ENCODE measurements around the gene LPAR3. TPM values are rescaled to one million over a fixed set of nuclear protein-coding genes. Genes with fewer than 3 reads are reported as not detected.

LPAR3 gene
- total and polyA plus RNA-seq, 7 experiments from 2014 or later, result 0.29 to 1.1 (median 0.97) TPM

DNA sequence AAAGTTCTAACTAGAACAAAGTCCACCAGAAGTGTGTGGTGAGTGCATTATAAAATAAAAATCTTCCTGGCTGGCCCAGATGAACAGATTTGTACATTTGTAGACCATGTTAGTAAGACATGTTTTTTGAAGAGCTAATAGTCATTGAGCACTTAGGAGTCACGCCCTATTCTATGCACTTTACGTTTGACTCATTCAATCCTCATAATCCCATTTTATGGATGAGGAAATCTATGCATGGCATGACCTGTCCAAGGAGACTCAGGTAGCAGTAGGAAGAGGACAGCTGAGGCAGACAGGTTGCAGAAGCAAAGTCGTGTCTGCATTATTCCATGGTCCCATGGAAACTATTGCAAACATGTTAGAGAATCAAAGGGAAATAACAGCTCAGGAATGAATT, 30.3 kb upstream of the LPAR3 start:
- no peaks in the 10 kb centered on the region for H3K9me3 Mint-ChIP-seq
- no peak for DNase-seq
- H3K27ac Mint-ChIP-seq, result no peak overlapping the region
- H3K4me1 ChIP-seq (ENCODE audit: control insufficient read depth in 2 of 2, insufficient read depth in 2 of 2, low read length in 2 of 2), result no peaks in the 10 kb centered on the region
- no peak for ATAC-seq
- H3K27me3 ChIP-seq (ENCODE audit: control insufficient read depth in 2 of 2, insufficient read depth in 2 of 2, low read length in 2 of 2), result no peaks in the 10 kb centered on the region
- no peaks in the 10 kb centered on the region for H3K36me3 ChIP-seq (ENCODE audit: control insufficient read depth in 2 of 3, insufficient read depth in 3 of 3, low read length in 3 of 3)
- no peak overlapping the region for H3K4me3 Mint-ChIP-seq
- peaks cover 0 to 10% (median 2%) of the 10 kb centered on the region in 5 donors for H3K27me3 Mint-ChIP-seq
- H3K27ac ChIP-seq (ENCODE audit: low read depth, low read length), result no peak overlapping the region
- H3K4me1 Mint-ChIP-seq, result no peaks in the 10 kb centered on the region
- ChIA-PET CTCF (interaction anchor here (0.6 to 2.7 kb wide), 3 partner anchors 11 to 318 kb away, joined by 3 to 13 read pairs (median 3); no protein-coding TSS in a partner anchor), POLR2A (no interaction called here)
- intact Hi-C loops (cut with micrococcal nuclease), result no loop called here
- H3K36me3 Mint-ChIP-seq, result peaks cover 0 to 5% (median 0%) of the 10 kb centered on the region in 5 donors
- no peak overlapping the region for H3K4me3 ChIP-seq (ENCODE audit: low read length)
- no peaks in the 10 kb centered on the region for H3K9me3 ChIP-seq (ENCODE audit: control insufficient read depth in 2 of 3, low read length in 3 of 3)

DNA sequence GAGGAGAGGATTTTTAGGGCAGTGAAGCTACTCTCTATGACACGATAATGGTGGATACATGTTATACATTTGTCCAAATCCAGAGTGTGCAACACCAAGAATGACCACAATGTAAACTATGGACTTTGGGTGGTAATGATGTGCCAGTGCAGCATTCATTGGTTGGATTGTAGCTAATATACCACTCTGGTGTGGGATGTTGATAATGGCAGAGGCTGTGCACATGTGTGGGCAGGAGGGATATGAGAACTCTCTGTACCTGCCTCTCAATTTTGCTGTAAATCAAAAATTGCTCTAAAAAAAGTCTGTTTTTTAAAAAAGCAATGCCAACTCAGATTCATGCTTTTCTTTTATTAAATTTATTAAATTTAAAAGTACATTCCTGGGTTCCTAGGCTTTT, 27.2 kb upstream of the LPAR3 start:
- POLR2A ChIA-PET, result no interaction called here
- Histone ChIP-seq H3K9me3 (ENCODE audit: control insufficient read depth in 2 of 3, low read length in 3 of 3) (no peaks in the 10 kb centered on the region), H3K27me3 (ENCODE audit: control insufficient read depth in 2 of 2, insufficient read depth in 2 of 2, low read length in 2 of 2) (no peaks in the 10 kb centered on the region), H3K36me3 (ENCODE audit: control insufficient read depth in 2 of 3, insufficient read depth in 3 of 3, low read length in 3 of 3) (no peaks in the 10 kb centered on the region), H3K4me1 (ENCODE audit: control insufficient read depth in 2 of 2, insufficient read depth in 2 of 2, low read length in 2 of 2) (no peaks in the 10 kb centered on the region), H3K4me3 (ENCODE audit: low read length) (no peak overlapping the region), H3K27ac (ENCODE audit: low read depth, low read length) (no peak overlapping the region)
- ATAC-seq, result no peak
- Mint-ChIP-seq H3K4me1 (peaks cover 0 to 2% (median 0%) of the 10 kb centered on the region in 7 donors), H3K36me3 (no peaks in the 10 kb centered on the region), H3K9me3 (no peaks in the 10 kb centered on the region), H3K27me3 (peaks cover 0 to 18% (median 5%) of the 10 kb centered on the region in 5 donors), H3K27ac (no peak overlapping the region), H3K4me3 (no peak overlapping the region)
- intact Hi-C loops (cut with micrococcal nuclease), result no loop called here
- no peak for DNase-seq
- CTCF ChIA-PET, result no interaction called here

DNA sequence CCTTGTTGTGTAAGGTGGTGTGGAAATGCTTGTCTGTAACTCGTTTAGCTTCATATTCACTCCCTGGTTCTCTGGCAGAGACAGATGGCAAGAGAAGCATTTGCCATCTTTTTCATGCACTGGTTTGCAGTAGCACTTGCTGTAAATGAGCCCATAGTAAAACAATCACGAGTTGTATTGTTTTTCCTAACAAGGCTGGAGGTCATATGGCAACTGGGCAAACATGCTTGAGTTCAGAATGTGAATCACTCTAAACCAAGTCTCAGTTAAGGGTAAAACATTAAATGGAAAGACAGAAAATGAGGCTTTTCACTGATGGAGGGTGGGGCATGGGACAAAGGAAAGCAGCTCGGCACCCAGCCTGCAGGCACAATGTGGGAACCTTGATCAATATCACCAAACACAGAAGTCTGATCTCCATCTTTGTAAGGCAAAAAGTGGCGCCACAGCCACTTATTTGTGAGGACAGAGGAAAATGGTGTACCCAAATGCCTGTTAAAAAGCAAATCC, 26.5 kb upstream of the LPAR3 start:
- no peaks in the 10 kb centered on the region for H3K9me3 ChIP-seq (ENCODE audit: control insufficient read depth in 2 of 3, low read length in 3 of 3)
- intact Hi-C loops (cut with micrococcal nuclease), result no loop called here
- DNase-seq (no peak), ATAC-seq (no peak)
- Mint-ChIP-seq H3K36me3 (no peaks in the 10 kb centered on the region), H3K4me1 (peaks cover 0 to 2% (median 0%) of the 10 kb centered on the region in 7 donors), H3K4me3 (no peak overlapping the region), H3K27me3 (peaks cover 0 to 18% (median 5%) of the 10 kb centered on the region in 5 donors), H3K9me3 (no peaks in the 10 kb centered on the region), H3K27ac (no peak overlapping the region)
- no peak overlapping the region for H3K27ac ChIP-seq (ENCODE audit: low read depth, low read length)
- no peaks in the 10 kb centered on the region for H3K27me3 ChIP-seq (ENCODE audit: control insufficient read depth in 2 of 2, insufficient read depth in 2 of 2, low read length in 2 of 2)
- no peaks in the 10 kb centered on the region for H3K36me3 ChIP-seq (ENCODE audit: control insufficient read depth in 2 of 3, insufficient read depth in 3 of 3, low read length in 3 of 3)
- ChIA-PET CTCF (no interaction called here), POLR2A (no interaction called here)
- no peaks in the 10 kb centered on the region for H3K4me1 ChIP-seq (ENCODE audit: control insufficient read depth in 2 of 2, insufficient read depth in 2 of 2, low read length in 2 of 2)
- H3K4me3 ChIP-seq (ENCODE audit: low read length), result no peak overlapping the region

DNA sequence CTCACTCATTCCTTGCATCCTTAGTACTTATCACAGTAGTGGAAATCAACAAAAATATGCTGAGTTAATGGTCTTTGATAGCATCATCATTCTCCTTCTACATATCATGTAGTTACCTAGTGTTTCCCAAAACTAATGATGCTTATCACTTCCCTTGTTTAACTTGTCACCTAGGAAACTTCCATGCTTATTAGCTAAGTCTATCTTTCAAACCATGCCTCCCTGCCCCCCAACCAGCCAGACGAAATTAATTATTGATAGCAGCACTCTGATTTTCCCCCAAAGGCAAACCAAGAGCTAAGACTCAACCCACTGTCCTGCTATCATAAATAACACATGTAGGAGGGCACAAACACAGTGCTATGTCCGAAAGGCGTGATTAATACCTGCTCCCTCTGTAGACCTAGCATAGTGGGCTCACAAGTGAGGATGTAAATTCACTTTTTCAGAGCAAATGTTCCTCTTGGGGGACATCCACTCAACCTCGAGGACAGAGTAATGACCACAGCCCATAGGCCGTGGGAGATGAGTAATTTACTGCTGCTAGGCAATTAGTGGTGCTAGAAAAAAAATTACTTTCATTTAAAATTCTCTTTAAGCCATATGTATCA, 25.8 kb upstream of the LPAR3 start:
- H3K36me3 Mint-ChIP-seq, result no peaks in the 10 kb centered on the region
- H3K27me3 Mint-ChIP-seq, result peaks cover 0 to 18% (median 5%) of the 10 kb centered on the region in 5 donors
- DNase-seq, result no peak
- POLR2A ChIA-PET, result no interaction called here
- peaks cover 0 to 2% (median 0%) of the 10 kb centered on the region in 7 donors for H3K4me1 Mint-ChIP-seq
- no peaks in the 10 kb centered on the region for H3K9me3 Mint-ChIP-seq
- no peak overlapping the region for H3K4me3 Mint-ChIP-seq
- intact Hi-C loops (cut with micrococcal nuclease), result no loop called here
- H3K27ac Mint-ChIP-seq, result no peak overlapping the region
- H3K27ac ChIP-seq (ENCODE audit: low read depth, low read length), result no peak overlapping the region
- no peaks in the 10 kb centered on the region for H3K36me3 ChIP-seq (ENCODE audit: control insufficient read depth in 2 of 3, insufficient read depth in 3 of 3, low read length in 3 of 3)
- H3K4me1 ChIP-seq (ENCODE audit: control insufficient read depth in 2 of 2, insufficient read depth in 2 of 2, low read length in 2 of 2), result no peaks in the 10 kb centered on the region
- CTCF ChIA-PET, result no interaction called here
- no peak for ATAC-seq
- no peaks in the 10 kb centered on the region for H3K27me3 ChIP-seq (ENCODE audit: control insufficient read depth in 2 of 2, insufficient read depth in 2 of 2, low read length in 2 of 2)
- no peak overlapping the region for H3K4me3 ChIP-seq (ENCODE audit: low read length)
- H3K9me3 ChIP-seq (ENCODE audit: control insufficient read depth in 2 of 3, low read length in 3 of 3), result no peaks in the 10 kb centered on the region

DNA sequence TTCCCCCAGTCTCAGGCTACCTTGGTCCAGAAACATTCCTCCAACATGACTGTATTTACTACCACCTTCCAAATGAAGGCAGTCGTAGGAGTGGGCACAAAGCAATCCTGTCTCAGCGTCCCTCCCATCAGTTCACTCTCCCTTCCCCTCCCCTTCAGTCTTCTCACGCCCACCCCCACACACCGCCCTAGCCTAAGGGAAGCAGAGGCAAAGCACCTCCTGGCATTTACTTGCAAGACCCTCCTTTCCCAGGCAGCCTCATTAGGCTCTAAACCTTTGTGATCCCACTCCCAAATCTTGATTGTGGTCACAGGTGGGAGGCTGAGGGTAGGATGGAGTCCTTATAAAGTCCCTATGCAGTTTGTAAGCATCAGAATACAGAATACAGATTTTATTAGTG, 23.9 kb upstream of the LPAR3 start:
- no peaks in the 10 kb centered on the region for H3K4me1 ChIP-seq (ENCODE audit: control insufficient read depth in 2 of 2, insufficient read depth in 2 of 2, low read length in 2 of 2)
- no peak for ATAC-seq
- Mint-ChIP-seq H3K36me3 (no peaks in the 10 kb centered on the region), H3K27me3 (peaks cover 0 to 24% (median 5%) of the 10 kb centered on the region in 5 donors), H3K27ac (no peak overlapping the region), H3K9me3 (no peaks in the 10 kb centered on the region), H3K4me1 (peaks cover 0 to 2% (median 0%) of the 10 kb centered on the region in 7 donors), H3K4me3 (no peak overlapping the region)
- intact Hi-C loops (cut with micrococcal nuclease), result no loop called here
- no peaks in the 10 kb centered on the region for H3K9me3 ChIP-seq (ENCODE audit: control insufficient read depth in 2 of 3, low read length in 3 of 3)
- H3K36me3 ChIP-seq (ENCODE audit: control insufficient read depth in 2 of 3, insufficient read depth in 3 of 3, low read length in 3 of 3), result no peaks in the 10 kb centered on the region
- H3K27ac ChIP-seq (ENCODE audit: low read depth, low read length), result no peak overlapping the region
- no peak overlapping the region for H3K4me3 ChIP-seq (ENCODE audit: low read length)
- no peaks in the 10 kb centered on the region for H3K27me3 ChIP-seq (ENCODE audit: control insufficient read depth in 2 of 2, insufficient read depth in 2 of 2, low read length in 2 of 2)
- ChIA-PET CTCF (no interaction called here), POLR2A (no interaction called here)
- no peak for DNase-seq

DNA sequence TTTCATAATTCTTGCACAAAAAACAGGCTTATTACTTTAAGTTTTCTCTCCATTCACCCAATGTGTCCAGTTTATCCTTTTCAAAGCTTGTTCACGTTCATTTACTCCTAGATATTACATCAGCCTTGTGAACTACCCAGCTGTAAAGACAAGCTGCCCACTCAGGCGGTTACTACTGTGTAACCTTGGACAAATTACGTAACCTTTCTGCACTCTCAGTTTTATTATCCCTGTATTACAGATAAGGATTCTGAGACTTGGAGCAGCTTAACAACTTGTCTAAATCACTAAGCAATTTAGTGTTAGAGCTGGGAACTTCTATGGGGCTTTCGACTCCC, 20.5 kb upstream of the LPAR3 start:
- Histone ChIP-seq H3K27ac (ENCODE audit: low read depth, low read length) (no peak overlapping the region), H3K27me3 (ENCODE audit: control insufficient read depth in 2 of 2, insufficient read depth in 2 of 2, low read length in 2 of 2) (no peaks in the 10 kb centered on the region), H3K4me1 (ENCODE audit: control insufficient read depth in 2 of 2, insufficient read depth in 2 of 2, low read length in 2 of 2) (no peaks in the 10 kb centered on the region), H3K4me3 (ENCODE audit: low read length) (no peak overlapping the region), H3K36me3 (ENCODE audit: control insufficient read depth in 2 of 3, insufficient read depth in 3 of 3, low read length in 3 of 3) (no peaks in the 10 kb centered on the region), H3K9me3 (ENCODE audit: control insufficient read depth in 2 of 3, low read length in 3 of 3) (no peaks in the 10 kb centered on the region)
- Mint-ChIP-seq H3K36me3 (peaks cover 0 to 4% (median 0%) of the 10 kb centered on the region in 5 donors), H3K27ac (no peak overlapping the region), H3K4me3 (no peak overlapping the region), H3K4me1 (peaks cover 0 to 2% (median 0%) of the 10 kb centered on the region in 7 donors), H3K27me3 (peaks cover 0 to 35% (median 5%) of the 10 kb centered on the region in 5 donors), H3K9me3 (peaks cover 0 to 5% (median 0%) of the 10 kb centered on the region in 11 donors)
- no peak for ATAC-seq
- intact Hi-C loops (cut with micrococcal nuclease), result no loop called here
- POLR2A ChIA-PET, result no interaction called here
- DNase-seq, result no peak
- CTCF ChIA-PET, result interaction anchor here (0.5 kb wide), 1 partner anchor 962 kb away, joined by 7 read pairs; no protein-coding TSS in a partner anchor
